Hematopoietic multipotent progenitor cell treated with erythropoietin and hydrocortisone succinate and interleukin-3 and kit ligand, for 6 days (in vitro differentiated cells): Measurements from ENCODE around the gene UNC119.

ENCODE experiments used
- DNase-seq: peaks from one replicate; pipeline ENCODE4 v3.0.0-alpha.2; 2015

Gene UNC119

GRCh38 chr17:28519236-28519635 lies 33.2 kb downstream of the UNC119 start:
- peak; percentile 39 for DNase-seq

- no peak for DNase-seq
Observed at GRCh38 chr17:28518578-28518977, 33.8 kb downstream of the UNC119 start.

- peak; percentile 48 for DNase-seq
Observed at GRCh38 chr17:28518132-28518531, 34.3 kb downstream of the UNC119 start.

GRCh38 chr17:28515518-28515917 lies 36.9 kb downstream of the UNC119 start:
- no peak for DNase-seq

GRCh38 chr17:28514561-28515002 lies 37.8 kb downstream of the UNC119 start:
- DNase-seq = no peak

- DNase-seq = no peak
Observed at GRCh38 chr17:28513476-28513875, 38.9 kb downstream of the UNC119 start.

GRCh38 chr17:28511858-28512461 lies 40.5 kb downstream of the UNC119 start:
- no peak for DNase-seq

- peak; percentile 27 for DNase-seq
Observed at GRCh38 chr17:28509789-28510188, 42.6 kb downstream of the UNC119 start.

- no peak for DNase-seq
Observed at GRCh38 chr17:28508211-28508724, 44.2 kb downstream of the UNC119 start.

GRCh38 chr17:28507567-28508203 lies 44.7 kb downstream of the UNC119 start:
- no peak for DNase-seq

- DNase-seq = no peak
Observed at GRCh38 chr17:28506763-28507487, 45.5 kb downstream of the UNC119 start.

GRCh38 chr17:28505986-28506665 lies 46.3 kb downstream of the UNC119 start, which contains the start of gene FOXN1:
TSS of gene FOXN1 (plus strand) at chr17:28506348. CDS start at chr17:28523970, 17,622 bp downstream.
- DNase-seq = no peak

GRCh38 chr17:28503420-28503819 lies 49.0 kb downstream of the UNC119 start:
- DNase-seq = no peak

- DNase-seq = no peak
Observed at GRCh38 chr17:28501421-28502284, 50.8 kb downstream of the UNC119 start.

GRCh38 chr17:28500712-28501379 lies 51.6 kb downstream of the UNC119 start:
- no peak for DNase-seq

GRCh38 chr17:28499684-28500357 lies 52.6 kb downstream of the UNC119 start:
- no peak for DNase-seq

GRCh38 chr17:28499364-28499664 lies 53.1 kb downstream of the UNC119 start:
- DNase-seq = no peak

- no peak for DNase-seq
Observed at GRCh38 chr17:28498652-28499363, 53.6 kb downstream of the UNC119 start.

GRCh38 chr17:28497931-28498330 lies 54.5 kb downstream of the UNC119 start:
- DNase-seq = no peak
